Effector memory CD4-positive, alpha-beta T cell (primary cell): ENCODE measurements around the gene PLXNA2.

Experiments used
- DNase-seq, 3 donors: peaks; one replicate each; pipeline ENCODE4 v3.0.0-alpha.2; 2020
- H3K27ac ChIP-seq: 2 replicates; pipeline ENCODE4 v1.7.0; 2013; ENCODE audit warnings: mild to moderate bottlenecking, low read length, moderate library complexity; ENCODE audit not compliant: insufficient read depth, poor library complexity, severe bottlenecking
- H3K27me3 ChIP-seq: replicated peaks from 2 replicates; pipeline ENCODE4 v1.7.0; 2013; ENCODE audit warnings: mild to moderate bottlenecking, low read length; ENCODE audit not compliant: insufficient read depth, control insufficient read depth, poor library complexity, severe bottlenecking
- H3K36me3 ChIP-seq: 2 replicates; pipeline ENCODE4 v1.7.0; 2013; ENCODE audit warnings: mild to moderate bottlenecking, low read length, moderate library complexity; ENCODE audit not compliant: control insufficient read depth, insufficient read depth
- H3K4me1 ChIP-seq: 2 replicates; pipeline ENCODE4 v1.7.0; 2013; ENCODE audit warnings: low read length, mild to moderate bottlenecking; ENCODE audit not compliant: control insufficient read depth, insufficient read depth, poor library complexity, severe bottlenecking
- H3K4me3 ChIP-seq: 2 replicates; pipeline ENCODE4 v1.7.0; 2013; ENCODE audit warnings: low read length, low read depth, mild to moderate bottlenecking; ENCODE audit not compliant: insufficient read depth, poor library complexity, severe bottlenecking
- H3K9me3 ChIP-seq: 2 replicates; pipeline ENCODE4 v1.7.0; 2013; ENCODE audit warnings: mild to moderate bottlenecking, low read length, moderate library complexity; ENCODE audit not compliant: control insufficient read depth

Gene PLXNA2

DNA sequence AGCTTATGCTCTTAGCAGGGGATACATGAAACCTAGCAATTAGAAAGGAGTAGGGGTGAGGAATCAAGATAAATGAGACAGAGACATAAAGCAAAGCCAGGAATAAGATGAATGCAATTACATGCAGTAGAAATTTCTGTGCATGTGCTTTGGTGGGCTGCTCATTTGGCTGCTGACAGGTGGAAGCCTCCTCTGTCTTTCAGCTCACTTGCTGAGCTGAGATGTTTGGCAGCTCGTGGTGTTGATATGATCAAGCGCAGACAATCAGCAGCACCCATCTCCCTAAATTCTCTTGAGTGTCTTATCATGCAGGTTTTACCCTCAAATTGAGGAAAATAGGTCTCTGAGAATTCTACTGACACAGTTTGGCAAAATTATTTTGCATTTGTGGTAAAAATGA lies 224.9 kb downstream of the PLXNA2 start:
- Histone ChIP-seq H3K27ac (no peak overlapping the region), H3K4me3 (no peak overlapping the region), H3K36me3 (no peaks in the 10 kb centered on the region), H3K9me3 (no peaks in the 10 kb centered on the region), H3K4me1 (no peaks in the 10 kb centered on the region), H3K27me3 (no peaks in the 10 kb centered on the region)
- no peak for DNase-seq

DNA sequence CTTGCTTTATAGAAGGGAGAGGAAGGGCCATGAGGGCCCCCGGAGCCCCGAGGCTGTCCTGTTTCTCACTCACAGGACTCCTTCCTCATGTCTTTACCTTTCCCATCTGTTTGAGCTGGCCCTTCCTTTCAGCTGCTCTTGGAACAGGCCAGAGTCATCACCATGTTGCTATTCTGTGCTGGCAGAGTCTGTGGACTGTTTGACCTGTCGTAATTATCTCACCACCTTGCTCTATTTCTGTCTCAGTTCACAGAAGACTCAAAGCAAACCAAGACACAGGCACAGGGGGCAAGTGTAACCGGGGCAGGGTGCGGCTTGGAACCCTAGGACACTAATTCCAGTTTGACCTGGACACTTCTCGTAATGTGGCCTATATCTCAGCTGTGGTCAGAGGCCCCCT lies 228.9 kb downstream of the PLXNA2 start:
- Histone ChIP-seq H3K4me1 (no peaks in the 10 kb centered on the region), H3K9me3 (no peaks in the 10 kb centered on the region), H3K27me3 (no peaks in the 10 kb centered on the region), H3K36me3 (no peaks in the 10 kb centered on the region), H3K27ac (no peak overlapping the region), H3K4me3 (no peak overlapping the region)
- DNase-seq: no peak

DNA sequence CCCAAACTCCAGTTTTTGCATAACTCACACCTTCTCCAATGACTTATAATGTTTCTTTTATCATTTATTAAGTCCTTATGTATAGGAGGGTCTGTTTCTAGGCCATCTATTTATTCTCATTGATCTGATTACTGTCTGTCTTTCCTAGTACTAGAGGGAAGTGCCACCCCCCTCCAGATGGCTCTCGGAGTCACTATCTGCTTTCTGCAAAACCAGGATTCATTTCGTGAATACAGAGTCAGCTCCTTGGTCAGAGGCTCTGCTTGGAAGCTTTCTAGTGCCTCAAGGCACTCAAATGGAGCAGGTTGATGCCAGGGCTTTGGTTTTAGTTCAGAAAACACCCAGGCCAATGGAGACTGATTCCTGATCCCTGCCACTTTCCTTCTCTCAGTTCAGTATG lies 231.0 kb downstream of the PLXNA2 start:
- no peaks in the 10 kb centered on the region for H3K36me3 ChIP-seq

DNA sequence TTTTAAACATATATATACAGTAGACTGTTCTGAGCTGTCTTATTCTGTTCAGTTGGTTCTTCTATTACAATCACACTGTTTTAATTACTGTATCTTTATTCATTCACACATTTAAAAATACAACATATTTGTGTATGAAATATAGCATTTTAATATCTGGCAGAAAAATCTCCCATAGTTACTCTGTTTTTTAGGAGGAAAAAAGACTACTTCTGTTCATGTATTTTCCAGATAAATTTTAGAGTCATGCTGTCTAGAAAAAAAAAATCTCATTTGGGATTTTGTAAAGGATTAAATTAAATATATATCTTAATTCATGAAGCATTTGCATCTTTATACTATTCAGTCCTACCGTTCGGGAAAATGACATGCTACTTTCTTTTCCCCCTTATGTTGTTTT lies 231.5 kb downstream of the PLXNA2 start:
- Histone ChIP-seq H3K27ac (no peak overlapping the region), H3K9me3 (no peaks in the 10 kb centered on the region), H3K36me3 (no peaks in the 10 kb centered on the region), H3K27me3 (no peaks in the 10 kb centered on the region), H3K4me3 (no peak overlapping the region), H3K4me1 (no peaks in the 10 kb centered on the region)
- DNase-seq: no peak

More for the DNA sequence above, 231.0 kb downstream of the PLXNA2 start:
- H3K27me3 ChIP-seq: no peaks in the 10 kb centered on the region
- DNase-seq: no peak
- no peaks in the 10 kb centered on the region for H3K9me3 ChIP-seq
- no peak overlapping the region for H3K4me3 ChIP-seq
- H3K4me1 ChIP-seq: no peaks in the 10 kb centered on the region
- H3K27ac ChIP-seq: no peak overlapping the region

DNA sequence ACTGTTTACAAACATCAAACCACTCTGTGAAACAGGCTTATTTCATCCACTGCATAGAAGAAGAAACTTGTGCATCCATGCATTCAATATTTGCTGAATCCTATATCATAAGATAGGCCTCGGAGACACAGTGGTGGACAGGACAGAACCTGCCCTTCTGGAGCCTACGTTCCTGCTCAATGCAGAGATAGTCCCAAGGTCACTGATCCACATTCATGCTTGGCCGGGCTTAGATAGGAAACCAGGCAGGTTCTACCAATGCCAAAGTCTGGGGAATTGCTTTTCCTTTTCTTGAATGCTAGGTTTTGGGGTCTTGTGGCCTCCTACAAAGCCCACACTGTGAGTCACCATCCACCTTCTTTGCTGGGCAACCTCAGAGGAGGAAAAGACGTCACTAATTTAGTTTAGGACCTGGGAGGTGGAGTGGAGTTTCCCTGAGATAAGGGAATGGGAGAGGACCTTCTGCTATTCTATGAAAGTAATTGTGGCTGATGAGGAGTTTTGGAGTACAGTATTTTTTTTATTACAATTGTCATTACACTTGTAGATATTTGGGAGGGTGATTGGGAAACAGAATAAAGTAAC lies 233.6 kb downstream of the PLXNA2 start:
- no peak for DNase-seq
- Histone ChIP-seq H3K9me3 (no peaks in the 10 kb centered on the region), H3K4me3 (no peak overlapping the region), H3K4me1 (no peaks in the 10 kb centered on the region), H3K36me3 (no peaks in the 10 kb centered on the region), H3K27ac (no peak overlapping the region), H3K27me3 (no peaks in the 10 kb centered on the region)

DNA sequence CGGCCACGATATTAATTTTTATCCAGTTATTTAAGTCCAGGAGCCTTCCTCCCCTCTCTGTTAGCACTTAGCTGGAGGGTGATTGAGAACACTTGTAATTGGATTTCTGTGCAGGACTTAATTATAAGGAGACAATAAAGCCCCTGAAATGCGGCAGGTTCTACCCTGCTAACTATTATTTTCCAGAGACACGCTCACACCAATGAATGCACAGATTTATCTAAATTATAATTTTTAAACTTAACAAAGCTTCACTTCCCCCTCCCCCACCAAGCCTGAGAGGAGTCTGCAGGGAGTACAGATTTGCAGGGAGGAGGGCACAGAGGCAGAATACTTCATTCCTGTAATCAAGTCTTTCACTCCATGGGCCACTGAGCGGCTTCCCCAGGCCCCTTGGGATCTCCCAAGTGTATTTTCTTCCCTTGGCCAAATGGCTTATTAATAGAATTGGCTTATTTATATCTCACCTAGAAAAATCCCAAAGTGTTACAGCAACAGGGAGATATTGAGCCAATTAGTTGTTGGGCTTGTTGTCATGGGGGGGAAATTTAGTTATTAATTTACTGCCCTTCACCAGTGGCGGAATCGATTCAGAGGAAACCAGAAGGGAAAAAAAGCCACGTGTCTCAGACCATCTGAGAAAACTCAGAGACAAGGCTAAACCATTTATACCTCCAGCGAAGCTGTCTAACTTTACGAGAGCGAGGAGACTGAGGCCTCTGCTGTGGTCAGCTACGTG lies 234.3 kb downstream of the PLXNA2 start:
- no peak for DNase-seq
- Histone ChIP-seq H3K4me1 (no peaks in the 10 kb centered on the region), H3K27ac (no peak overlapping the region), H3K36me3 (no peaks in the 10 kb centered on the region), H3K27me3 (no peaks in the 10 kb centered on the region), H3K9me3 (no peaks in the 10 kb centered on the region), H3K4me3 (no peak overlapping the region)

- Histone ChIP-seq H3K4me1 (no peaks in the 10 kb centered on the region), H3K9me3 (no peaks in the 10 kb centered on the region), H3K4me3 (no peak overlapping the region), H3K36me3 (no peaks in the 10 kb centered on the region), H3K27ac (no peak overlapping the region), H3K27me3 (no peaks in the 10 kb centered on the region)
- DNase-seq: no peak
Measured at GRCh38 chr1:208009303-208009702, 234.9 kb downstream of the PLXNA2 start.

DNA sequence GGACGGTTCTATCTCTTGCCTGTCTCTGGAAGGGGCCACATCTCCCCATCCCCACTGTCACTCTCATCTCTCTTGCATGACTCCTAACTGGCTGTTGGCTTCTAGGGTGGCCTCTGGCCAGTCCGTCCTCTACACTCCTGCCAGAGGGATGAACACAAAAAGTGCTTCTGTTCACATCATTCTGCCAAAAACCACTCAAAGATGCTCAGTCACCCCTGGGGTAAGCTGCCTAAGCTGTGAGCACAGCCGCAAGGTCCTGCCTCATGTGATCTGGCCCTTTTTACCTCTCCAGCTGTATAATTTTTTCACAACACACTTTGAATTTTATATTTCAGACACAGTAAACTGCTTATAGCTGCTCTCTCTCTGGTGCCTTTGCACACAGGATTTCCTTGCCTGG lies 235.7 kb downstream of the PLXNA2 start:
- Histone ChIP-seq H3K36me3 (no peaks in the 10 kb centered on the region), H3K27ac (no peak overlapping the region), H3K4me1 (no peaks in the 10 kb centered on the region), H3K4me3 (no peak overlapping the region), H3K9me3 (no peaks in the 10 kb centered on the region), H3K27me3 (no peaks in the 10 kb centered on the region)
- DNase-seq: no peak

- Histone ChIP-seq H3K27me3 (no peaks in the 10 kb centered on the region), H3K36me3 (no peaks in the 10 kb centered on the region), H3K9me3 (no peaks in the 10 kb centered on the region), H3K4me3 (no peak overlapping the region), H3K4me1 (no peaks in the 10 kb centered on the region), H3K27ac (no peak overlapping the region)
- no peak for DNase-seq
Measured at GRCh38 chr1:208007938-208008342, 236.2 kb downstream of the PLXNA2 start.

DNA sequence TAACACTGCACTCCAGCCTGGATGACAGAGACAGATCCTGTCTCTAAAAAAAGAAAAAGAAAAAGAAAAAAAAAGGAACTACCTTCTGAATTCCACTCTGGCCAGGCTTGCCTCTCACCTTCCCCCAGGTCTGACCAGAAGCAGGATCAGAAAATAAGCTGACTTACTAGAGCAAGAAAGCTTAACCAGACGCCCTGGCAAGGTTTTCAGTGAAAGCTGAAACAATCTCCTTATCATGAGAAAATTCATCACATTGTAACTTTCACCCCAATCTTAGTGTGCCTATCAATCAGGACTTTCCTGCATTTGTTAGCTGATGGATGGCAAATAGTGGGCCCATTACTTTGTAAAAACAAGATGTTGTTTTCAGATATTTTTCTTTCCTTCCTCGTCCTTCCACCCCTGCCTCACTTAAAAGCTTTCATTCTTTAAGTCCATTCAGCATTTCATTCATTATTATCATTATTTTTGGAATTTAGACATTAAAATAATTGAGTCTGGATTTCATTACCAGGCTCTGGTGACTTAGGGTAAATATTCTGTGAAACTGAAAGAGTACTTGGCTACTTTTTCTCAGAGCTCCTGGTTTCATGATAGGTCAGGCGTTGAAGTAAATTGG lies 236.8 kb downstream of the PLXNA2 start:
- DNase-seq: no peak
- Histone ChIP-seq H3K27ac (no peak overlapping the region), H3K4me1 (no peaks in the 10 kb centered on the region), H3K4me3 (no peak overlapping the region), H3K36me3 (no peaks in the 10 kb centered on the region), H3K27me3 (no peaks in the 10 kb centered on the region), H3K9me3 (no peaks in the 10 kb centered on the region)
